Measurements from ENCODE around the gene MRAP.

MRAP gene

GRCh38 chr21:32350211-32350980 lies 51.7 kb downstream of the MRAP start:
- DNase-seq, result peak; percentile 29

- DNase-seq, result peak; percentile 43
These were observed 52.3 kb downstream of the MRAP start for GRCh38 chr21:32350981-32351380.

DNA sequence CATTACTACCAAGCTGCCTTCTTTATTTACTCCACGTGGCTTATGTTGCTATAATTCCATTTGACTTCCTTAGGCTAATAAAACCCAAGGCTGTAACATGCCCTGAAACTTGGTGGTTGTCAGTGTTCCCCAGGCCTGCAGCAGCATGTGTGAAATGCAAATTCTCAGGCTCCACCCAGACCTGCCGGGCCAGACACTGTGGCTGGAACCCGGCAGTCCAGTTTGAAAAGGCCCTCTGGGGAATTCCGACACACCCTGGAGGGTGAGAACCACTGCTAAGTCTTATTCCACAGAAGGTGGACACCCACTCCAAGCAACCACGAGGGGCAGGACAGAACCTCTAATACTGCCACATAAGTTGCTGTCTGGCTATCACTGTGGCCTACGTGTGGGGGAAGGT lies 52.8 kb downstream of the MRAP start:
- peak; percentile 34 for DNase-seq

DNA sequence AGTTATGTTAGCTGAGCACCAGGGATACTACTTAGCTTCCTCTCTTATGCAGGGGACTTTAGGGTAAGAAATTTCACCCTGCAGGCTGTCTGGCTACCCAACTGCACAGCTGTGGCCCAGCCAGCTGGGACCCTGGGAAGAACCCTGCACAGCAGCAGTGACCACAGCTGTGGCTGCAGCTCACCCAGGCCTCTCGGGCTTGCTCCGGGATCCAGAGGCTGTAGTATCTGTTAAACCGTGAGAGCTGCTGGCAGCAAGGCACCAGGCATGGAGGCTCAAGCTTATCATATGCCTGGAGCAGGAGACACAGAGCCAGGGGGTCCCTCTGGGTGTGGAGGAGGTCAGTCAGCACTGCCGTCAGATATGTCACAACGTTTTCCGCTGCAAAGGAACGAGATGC lies 53.9 kb downstream of the MRAP start:
- DNase-seq, result peak; percentile 37

DNA sequence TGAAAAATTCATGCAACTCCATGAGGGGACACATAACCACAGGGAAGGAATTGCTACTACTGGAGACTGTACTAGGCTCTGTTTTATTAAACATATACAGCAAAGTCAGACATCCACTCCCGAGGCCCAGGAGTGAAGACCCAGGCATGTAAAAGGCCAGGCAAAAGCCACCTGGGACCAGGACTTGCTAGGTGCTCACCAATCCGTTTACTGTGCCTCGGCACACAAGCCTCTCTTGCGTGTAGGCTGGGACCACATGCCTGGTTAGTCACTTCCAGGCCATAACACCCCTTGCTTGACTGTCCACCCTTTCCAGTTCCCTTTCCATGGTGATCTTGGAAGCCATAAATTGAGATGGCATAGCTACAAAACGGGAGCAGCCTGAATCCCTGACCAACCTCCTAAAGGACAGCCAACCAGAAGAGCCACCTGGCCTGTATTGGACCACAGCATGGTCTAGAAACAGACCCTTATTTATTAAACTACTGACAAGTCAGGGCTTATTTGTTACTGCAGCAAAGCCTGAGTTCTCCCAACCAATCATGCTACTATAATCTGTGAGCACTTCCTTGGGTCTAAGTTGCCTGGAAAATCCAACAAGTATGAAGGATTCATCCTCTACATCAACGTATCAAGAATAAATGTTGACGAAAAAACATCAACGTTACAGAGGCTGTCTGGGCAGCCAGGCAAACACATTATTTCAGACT lies 54.5 kb downstream of the MRAP start:
- DNase-seq, result peak; percentile 28

GRCh38 chr21:32356874-32357395 lies 58.3 kb downstream of the MRAP start:
- no peak for DNase-seq

GRCh38 chr21:32359719-32360260 lies 61.1 kb downstream of the MRAP start:
- no peak for DNase-seq

DNA sequence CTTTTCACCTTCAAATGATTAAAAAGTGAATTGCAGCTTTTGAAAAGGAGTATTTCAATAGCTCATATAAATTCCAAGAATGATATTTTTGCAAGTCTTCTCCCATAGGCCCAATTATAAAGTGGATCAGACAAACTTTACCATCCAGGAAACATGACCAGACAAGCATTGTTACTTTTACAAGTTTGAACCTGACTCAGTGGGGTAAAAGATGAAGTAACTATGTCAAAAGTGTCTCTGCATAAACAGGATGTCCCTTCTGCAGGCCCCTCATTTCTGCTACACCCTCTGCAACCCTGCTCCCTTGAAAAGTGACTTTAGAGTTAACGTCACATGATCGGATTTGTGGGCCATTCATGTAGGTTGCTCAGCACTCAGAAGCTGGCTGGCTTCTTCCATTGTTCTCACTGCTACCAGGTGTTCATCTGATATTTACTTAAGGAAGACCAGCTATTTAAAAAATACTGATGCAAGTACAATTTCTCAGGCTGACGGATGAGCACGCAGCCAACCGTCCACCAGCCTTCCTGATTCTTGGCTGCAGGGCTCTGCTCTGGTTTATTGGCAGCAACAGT lies 61.8 kb downstream of the MRAP start:
- DNase-seq, result peak; percentile 10

Measured in activated CD8-positive, alpha-beta memory T cell treated with anti-CD3 and anti-CD28 coated beads, Interleukin-2, amount 50 U/mL, for 48 hours (primary cell).